ENCODE data around the gene FCHO1.

The FCHO1 gene

GRCh38 chr19:17754634-17755442 lies 3.6 kb downstream of the FCHO1 start:
- Histone ChIP-seq H3K4me1 (ENCODE audit: insufficient read depth, low read length) (no peaks in the 10 kb centered on the region), H3K27me3 (ENCODE audit: insufficient read depth, low read length) (no peaks in the 10 kb centered on the region), H3K9me3 (ENCODE audit: insufficient read depth, low read depth, low read length) (no peaks in the 10 kb centered on the region), H3K4me3 (ENCODE audit: low read length) (no peak overlapping the region), H3K9ac (ENCODE audit: low read depth, low read length) (no peak overlapping the region), H3K27ac (ENCODE audit: low read length) (no peak overlapping the region), H3K36me3 (ENCODE audit: insufficient read depth, low read depth, low read length) (no peaks in the 10 kb centered on the region)

DNA sequence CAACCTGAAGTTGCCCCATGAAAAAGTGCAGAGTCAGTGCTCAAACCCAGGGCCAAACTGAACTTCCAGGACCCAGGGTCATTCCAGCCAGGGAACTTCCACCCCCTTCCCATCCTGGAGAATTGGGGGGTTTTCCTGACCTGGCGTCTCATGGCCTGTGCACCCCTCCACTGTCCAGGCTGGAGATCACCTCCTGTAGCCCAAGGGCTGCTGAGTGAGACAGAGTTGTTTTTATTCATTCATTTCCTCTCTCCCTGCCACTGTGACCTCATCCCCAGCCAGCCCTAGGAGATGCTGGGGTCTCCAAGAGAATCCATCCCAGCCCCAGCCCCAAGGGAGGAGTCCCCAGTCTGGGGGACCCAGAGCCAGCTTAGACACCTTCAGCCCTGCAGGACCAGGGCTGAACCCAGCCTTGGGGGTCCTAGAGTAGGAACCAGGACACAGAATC lies 4.2 kb downstream of the FCHO1 start:
- no peak overlapping the region for H3K4me3 ChIP-seq (ENCODE audit: low read length)
- H3K4me1 ChIP-seq (ENCODE audit: insufficient read depth, low read length): no peaks in the 10 kb centered on the region
- no peak overlapping the region for H3K9ac ChIP-seq (ENCODE audit: low read depth, low read length)
- H3K27ac ChIP-seq (ENCODE audit: low read length): no peak overlapping the region
- H3K36me3 ChIP-seq (ENCODE audit: insufficient read depth, low read depth, low read length): no peaks in the 10 kb centered on the region
- H3K9me3 ChIP-seq (ENCODE audit: insufficient read depth, low read depth, low read length): no peaks in the 10 kb centered on the region
- H3K27me3 ChIP-seq (ENCODE audit: insufficient read depth, low read length): no peaks in the 10 kb centered on the region

- Histone ChIP-seq H3K4me3 (ENCODE audit: low read length) (no peak overlapping the region), H3K36me3 (ENCODE audit: insufficient read depth, low read depth, low read length) (no peaks in the 10 kb centered on the region), H3K4me1 (ENCODE audit: insufficient read depth, low read length) (no peaks in the 10 kb centered on the region), H3K9ac (ENCODE audit: low read depth, low read length) (no peak overlapping the region), H3K27me3 (ENCODE audit: insufficient read depth, low read length) (no peaks in the 10 kb centered on the region), H3K9me3 (ENCODE audit: insufficient read depth, low read depth, low read length) (no peaks in the 10 kb centered on the region), H3K27ac (ENCODE audit: low read length) (no peak overlapping the region)
Measured at GRCh38 chr19:17755977-17756670, 4.8 kb downstream of the FCHO1 start.

- Histone ChIP-seq H3K9me3 (ENCODE audit: insufficient read depth, low read depth, low read length) (no peaks in the 10 kb centered on the region), H3K36me3 (ENCODE audit: insufficient read depth, low read depth, low read length) (no peaks in the 10 kb centered on the region), H3K4me1 (ENCODE audit: insufficient read depth, low read length) (no peaks in the 10 kb centered on the region), H3K4me3 (ENCODE audit: low read length) (no peak overlapping the region), H3K27me3 (ENCODE audit: insufficient read depth, low read length) (no peaks in the 10 kb centered on the region), H3K27ac (ENCODE audit: low read length) (no peak overlapping the region), H3K9ac (ENCODE audit: low read depth, low read length) (no peak overlapping the region)
Measured at GRCh38 chr19:17757125-17757524, 5.8 kb downstream of the FCHO1 start.

DNA sequence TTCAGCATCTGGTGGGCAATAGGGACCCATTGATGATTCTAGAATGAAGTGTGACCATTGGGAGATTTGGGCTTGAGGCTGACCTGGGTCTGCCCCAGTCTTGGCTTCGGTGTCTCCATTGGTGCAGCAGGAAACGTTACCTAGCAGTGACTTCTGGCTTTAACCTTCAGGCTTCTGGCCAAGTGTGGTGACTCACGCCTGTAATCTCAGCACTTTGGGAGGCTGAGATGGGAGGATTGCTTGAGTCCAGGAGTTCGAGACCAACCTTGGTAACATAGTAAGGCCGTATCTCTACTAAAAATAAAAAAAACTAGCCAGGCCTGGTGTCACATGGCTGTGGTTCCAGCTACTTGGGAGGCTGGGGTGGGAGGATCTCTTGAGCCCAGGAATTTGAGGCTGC lies 7.2 kb downstream of the FCHO1 start:
- no peaks in the 10 kb centered on the region for H3K4me1 ChIP-seq (ENCODE audit: insufficient read depth, low read length)
- H3K36me3 ChIP-seq (ENCODE audit: insufficient read depth, low read depth, low read length): no peaks in the 10 kb centered on the region
- H3K9ac ChIP-seq (ENCODE audit: low read depth, low read length): no peak overlapping the region

GRCh38 chr19:17761148-17761547 lies 9.9 kb downstream of the FCHO1 start:
- Histone ChIP-seq H3K27ac (ENCODE audit: low read length) (no peak overlapping the region), H3K36me3 (ENCODE audit: insufficient read depth, low read depth, low read length) (no peaks in the 10 kb centered on the region), H3K9ac (ENCODE audit: low read depth, low read length) (no peak overlapping the region), H3K4me3 (ENCODE audit: low read length) (no peak overlapping the region), H3K9me3 (ENCODE audit: insufficient read depth, low read depth, low read length) (no peaks in the 10 kb centered on the region), H3K4me1 (ENCODE audit: insufficient read depth, low read length) (no peaks in the 10 kb centered on the region), H3K27me3 (ENCODE audit: insufficient read depth, low read length) (no peaks in the 10 kb centered on the region)

More for the DNA sequence above, 7.2 kb downstream of the FCHO1 start:
- Histone ChIP-seq H3K27ac (ENCODE audit: low read length) (no peak overlapping the region), H3K4me3 (ENCODE audit: low read length) (no peak overlapping the region), H3K27me3 (ENCODE audit: insufficient read depth, low read length) (no peaks in the 10 kb centered on the region), H3K9me3 (ENCODE audit: insufficient read depth, low read depth, low read length) (no peaks in the 10 kb centered on the region)

- H3K4me1 ChIP-seq (ENCODE audit: insufficient read depth, low read length): no peaks in the 10 kb centered on the region
- no peaks in the 10 kb centered on the region for H3K36me3 ChIP-seq (ENCODE audit: insufficient read depth, low read depth, low read length)
- peak overlapping the region; percentile 46; the same call in 1 of the 2 replicates for H3K4me3 ChIP-seq (ENCODE audit: low read length)
Measured at GRCh38 chr19:17762505-17763229, 11.4 kb downstream of the FCHO1 start.

DNA sequence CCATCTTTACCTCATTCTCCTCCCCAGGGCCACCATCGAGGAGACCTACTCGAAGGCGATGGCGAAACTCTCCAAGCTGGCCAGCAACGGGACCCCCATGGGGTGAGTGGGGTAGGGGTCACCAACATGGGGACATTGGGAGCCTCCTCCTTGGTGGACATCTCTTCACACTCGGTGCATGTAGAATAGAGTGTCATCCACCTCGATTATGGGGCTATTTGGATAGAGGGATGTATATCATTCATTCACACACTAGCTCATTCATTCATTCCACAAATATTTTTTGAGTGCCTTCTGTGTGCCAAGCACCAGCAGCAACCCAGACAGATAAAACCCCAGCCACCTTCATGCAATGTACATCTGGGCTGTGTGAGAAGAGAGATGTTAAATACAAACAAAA lies 13.1 kb downstream of the FCHO1 start:
- Histone ChIP-seq H3K27ac (ENCODE audit: low read length) (no peak overlapping the region), H3K4me3 (ENCODE audit: low read length) (no peak overlapping the region), H3K9me3 (ENCODE audit: insufficient read depth, low read depth, low read length) (no peaks in the 10 kb centered on the region), H3K4me1 (ENCODE audit: insufficient read depth, low read length) (no peaks in the 10 kb centered on the region), H3K27me3 (ENCODE audit: insufficient read depth, low read length) (no peaks in the 10 kb centered on the region), H3K36me3 (ENCODE audit: insufficient read depth, low read depth, low read length) (no peaks in the 10 kb centered on the region), H3K9ac (ENCODE audit: low read depth, low read length) (no peak overlapping the region)

More at GRCh38 chr19:17762505-17763229, 11.4 kb downstream of the FCHO1 start:
- H3K9ac ChIP-seq (ENCODE audit: low read depth, low read length): peak overlapping the region; percentile 7; the same call in 1 of the 2 replicates
- H3K27ac ChIP-seq (ENCODE audit: low read length): no peak overlapping the region
- no peaks in the 10 kb centered on the region for H3K27me3 ChIP-seq (ENCODE audit: insufficient read depth, low read length)
- H3K9me3 ChIP-seq (ENCODE audit: insufficient read depth, low read depth, low read length): no peaks in the 10 kb centered on the region

DNA sequence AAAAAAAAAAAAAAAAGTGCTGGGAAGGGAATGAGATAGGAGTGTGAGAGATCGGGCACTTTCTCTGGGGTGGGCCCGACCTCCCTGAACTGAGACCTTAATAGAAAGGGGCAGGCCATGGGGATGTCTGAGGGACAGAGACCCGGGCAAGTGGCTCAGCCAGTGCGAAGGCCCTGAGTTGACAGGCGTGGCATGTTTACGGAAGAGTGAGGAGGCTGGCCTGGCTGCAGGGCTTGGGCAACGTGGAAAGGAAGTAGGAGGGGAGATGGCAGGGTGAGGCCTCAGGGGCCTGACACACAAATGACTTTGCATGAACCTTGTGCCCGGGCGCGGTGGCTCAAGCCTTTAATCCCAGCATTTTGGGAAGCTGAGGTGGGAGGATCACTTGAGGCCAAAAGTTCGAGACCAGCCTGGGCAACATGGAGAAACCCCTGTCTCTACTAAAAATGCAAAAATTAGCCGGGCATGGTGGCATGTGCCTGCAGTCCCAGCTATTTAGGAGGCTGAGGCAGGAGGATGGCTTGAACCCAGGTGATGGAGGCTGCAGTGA lies 13.9 kb downstream of the FCHO1 start:
- Histone ChIP-seq H3K4me1 (ENCODE audit: insufficient read depth, low read length) (no peaks in the 10 kb centered on the region), H3K9me3 (ENCODE audit: insufficient read depth, low read depth, low read length) (no peaks in the 10 kb centered on the region), H3K36me3 (ENCODE audit: insufficient read depth, low read depth, low read length) (no peaks in the 10 kb centered on the region), H3K27ac (ENCODE audit: low read length) (no peak overlapping the region), H3K27me3 (ENCODE audit: insufficient read depth, low read length) (no peaks in the 10 kb centered on the region), H3K4me3 (ENCODE audit: low read length) (no peak overlapping the region), H3K9ac (ENCODE audit: low read depth, low read length) (no peak overlapping the region)

DNA sequence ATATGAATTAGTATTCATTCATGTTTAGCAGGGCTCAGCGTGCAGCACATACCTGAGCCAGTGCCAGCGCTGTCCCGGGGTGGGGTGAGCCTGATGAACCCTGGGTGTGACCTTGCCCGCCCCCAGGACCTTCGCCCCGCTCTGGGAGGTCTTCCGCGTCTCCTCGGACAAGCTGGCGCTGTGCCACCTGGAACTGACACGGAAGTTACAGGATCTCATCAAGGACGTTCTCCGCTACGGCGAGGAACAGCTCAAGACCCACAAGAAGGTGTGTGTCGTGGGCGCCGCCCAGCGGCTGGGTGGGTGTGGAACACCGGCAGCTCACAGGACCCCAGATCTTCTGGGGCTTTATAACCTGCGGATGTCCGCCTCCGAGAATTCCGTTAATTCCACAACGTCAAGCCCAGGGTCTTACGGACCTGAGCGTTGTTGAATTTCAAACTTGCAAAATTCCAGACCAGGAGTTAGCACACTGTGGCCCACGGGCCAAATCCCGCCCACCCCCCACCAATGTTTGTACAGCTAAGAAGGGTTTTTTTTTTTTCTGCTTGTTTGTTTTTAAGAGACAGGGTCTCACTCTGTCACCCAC lies 15.4 kb downstream of the FCHO1 start:
- H3K4me1 ChIP-seq (ENCODE audit: insufficient read depth, low read length): no peaks in the 10 kb centered on the region
- H3K9ac ChIP-seq (ENCODE audit: low read depth, low read length): no peak overlapping the region
- H3K27ac ChIP-seq (ENCODE audit: low read length): no peak overlapping the region
- no peak overlapping the region; the same call in 1 of the 2 replicates for H3K4me3 ChIP-seq (ENCODE audit: low read length)
- no peaks in the 10 kb centered on the region for H3K9me3 ChIP-seq (ENCODE audit: insufficient read depth, low read depth, low read length)
- no peaks in the 10 kb centered on the region for H3K27me3 ChIP-seq (ENCODE audit: insufficient read depth, low read length)
- no peaks in the 10 kb centered on the region for H3K36me3 ChIP-seq (ENCODE audit: insufficient read depth, low read depth, low read length)

GRCh38 chr19:17767559-17767958 lies 16.3 kb downstream of the FCHO1 start:
- no peak overlapping the region for H3K27ac ChIP-seq (ENCODE audit: low read length)
- no peaks in the 10 kb centered on the region for H3K36me3 ChIP-seq (ENCODE audit: insufficient read depth, low read depth, low read length)
- no peak overlapping the region for H3K4me3 ChIP-seq (ENCODE audit: low read length)

More at GRCh38 chr19:17767559-17767958, 16.3 kb downstream of the FCHO1 start:
- no peak overlapping the region for H3K9ac ChIP-seq (ENCODE audit: low read depth, low read length)
- no peaks in the 10 kb centered on the region for H3K9me3 ChIP-seq (ENCODE audit: insufficient read depth, low read depth, low read length)
- no peaks in the 10 kb centered on the region for H3K4me1 ChIP-seq (ENCODE audit: insufficient read depth, low read length)
- no peaks in the 10 kb centered on the region for H3K27me3 ChIP-seq (ENCODE audit: insufficient read depth, low read length)
